Measurements from ENCODE around the gene DPP7.

DNA sequence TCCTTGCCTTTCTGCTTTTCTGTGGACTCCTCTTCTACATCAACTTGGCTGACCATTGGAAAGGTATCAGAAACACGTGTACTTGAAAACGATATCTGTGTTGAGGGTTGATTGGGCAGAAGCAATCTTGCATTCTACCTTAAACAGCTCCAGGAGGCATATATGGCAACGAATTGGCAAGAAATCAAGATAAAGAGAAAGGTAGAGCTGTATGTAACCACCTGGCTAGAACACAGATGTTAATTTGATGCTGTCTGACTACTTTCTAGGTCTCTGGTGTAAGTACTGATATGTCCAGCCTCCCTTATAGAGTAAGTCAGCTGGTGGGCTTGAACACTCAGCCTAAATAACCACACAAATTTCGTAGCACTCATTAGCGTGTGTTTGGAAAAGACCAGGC lies 26.4 kb downstream of the DPP7 start:
- no peak for TF ChIP-seq POLR2A (IDR thresholded peaks at IDR 0.05)
- TF ChIP-seq CTCF (IDR thresholded peaks at IDR 0.05), result no peak
- TF ChIP-seq EP300 (IDR thresholded peaks at IDR 0.05), result no peak

All from sigmoid colon (tissue), 4 donors.